Fibroblast of lung (primary cell): ENCODE results near the gene GRID1. TPM values are rescaled to one million over a fixed set of nuclear protein-coding genes. Genes with fewer than 3 reads are reported as not detected.

ENCODE experiments used
- DNase-seq, 2 donors: peaks; one replicate each; pipeline versions ENCODE4 v3.0.0 to v3.0.0-alpha.2; 2010; ENCODE audit warnings: low read depth in 2 of 2
- H2AFZ ChIP-seq: 2 replicates; pipeline ENCODE4 v1.5.1; 2012; ENCODE audit warnings: low read length, control low read depth, inconsistent platforms
- H3K27ac ChIP-seq: 2 replicates; pipeline ENCODE4 v1.5.1; 2011; ENCODE audit warnings: low read length, control low read depth; ENCODE audit not compliant: insufficient read depth
- H3K27me3 ChIP-seq: 2 replicates; pipeline ENCODE4 v1.5.1; 2011; ENCODE audit warnings: mild to moderate bottlenecking, low read length; ENCODE audit not compliant: control insufficient read depth, insufficient read depth
- H3K36me3 ChIP-seq: 2 replicates; pipeline ENCODE4 v1.5.1; 2011; ENCODE audit warnings: low read length; ENCODE audit not compliant: control insufficient read depth, insufficient read depth
- H3K4me1 ChIP-seq: 2 replicates; pipeline ENCODE4 v1.5.1; 2011; ENCODE audit warnings: low read length; ENCODE audit not compliant: control insufficient read depth, insufficient read depth; ENCODE audit errors: extremely low read depth
- H3K4me2 ChIP-seq: 2 replicates; pipeline ENCODE4 v1.5.1; 2011; ENCODE audit warnings: low read length, control low read depth; ENCODE audit not compliant: insufficient read depth; ENCODE audit errors: extremely low read depth
- H3K4me3 ChIP-seq, 4 experiments: fragments of 200-600 bp in 1 of 4; sonication (generic) in 1 of 4; replicated peaks in 1 of 4; 2 replicates each; pipeline ENCODE4 v1.5.1; 2011 to 2016; ENCODE audit warnings: low read length in 4 of 4, low read depth in 3 of 4, mild to moderate bottlenecking in 3 of 4, control low read depth in 2 of 4, inconsistent platforms in 1 of 4, mixed read lengths in 1 of 4; ENCODE audit not compliant: insufficient read depth in 1 of 4; ENCODE audit errors: control extremely low read depth in 1 of 4
- H3K79me2 ChIP-seq: 2 replicates; pipeline ENCODE4 v1.5.1; 2012; ENCODE audit warnings: mild to moderate bottlenecking, low read length, inconsistent platforms; ENCODE audit not compliant: control insufficient read depth, insufficient read depth
- H3K9ac ChIP-seq: 2 replicates; pipeline ENCODE4 v1.5.1; 2011; ENCODE audit warnings: mild to moderate bottlenecking, low read length, control low read depth; ENCODE audit not compliant: insufficient read depth
- H3K9me3 ChIP-seq: 2 replicates; pipeline ENCODE4 v1.5.1; 2012; ENCODE audit warnings: low read depth, low read length; ENCODE audit not compliant: control insufficient read depth, insufficient read depth
- H4K20me1 ChIP-seq: 2 replicates; pipeline ENCODE4 v1.5.1; 2011; ENCODE audit warnings: low read length; ENCODE audit not compliant: control insufficient read depth, insufficient read depth; ENCODE audit errors: extremely low read depth
- EZH2 ChIP-seq: IDR thresholded peaks from 2 replicates; pipeline ENCODE4 v1.5.1; 2012; ENCODE audit warnings: low read length, control low read depth, mild to moderate bottlenecking; ENCODE audit errors: missing control alignments
- polyA plus RNA-seq, 2 donors: library from polyadenylated mRNA; depleted of rRNA in 1 of 2; stranded (reverse) in 1 of 2; unstranded in 1 of 2; fragments of >200 nt; gene quantifications; 2 replicates each; pipeline ENCODE4 v1.2.1, GENCODE V29; 2011 to 2012; ENCODE audit warnings: missing spikeins in 1 of 2
- total RNA-seq: library from RNA; depleted of rRNA; stranded (reverse); fragments of >200 nt; gene quantifications from 2 replicates; pipeline ENCODE4 v1.2.1, GENCODE V29; 2014
- TF ChIP-seq, protein P1 (sequence below), 2 donors: IDR thresholded peaks in 1 of 2; conservative IDR thresholded peaks in 1 of 2; 1 replicate in 1 of 2; 2 replicates in 1 of 2; pipeline ENCODE4 v1.5.1; 2011 to 2012; ENCODE audit warnings: low read length in 2 of 2, control low read depth in 1 of 2, inconsistent platforms in 1 of 2, low read depth in 1 of 2, mild to moderate bottlenecking in 1 of 2

The GRID1 gene
- total and polyA plus RNA-seq, 2 donors (not counting 1 experiment from before 2014, with no cell fraction given) = 0.03 to 0.33 TPM

DNA sequence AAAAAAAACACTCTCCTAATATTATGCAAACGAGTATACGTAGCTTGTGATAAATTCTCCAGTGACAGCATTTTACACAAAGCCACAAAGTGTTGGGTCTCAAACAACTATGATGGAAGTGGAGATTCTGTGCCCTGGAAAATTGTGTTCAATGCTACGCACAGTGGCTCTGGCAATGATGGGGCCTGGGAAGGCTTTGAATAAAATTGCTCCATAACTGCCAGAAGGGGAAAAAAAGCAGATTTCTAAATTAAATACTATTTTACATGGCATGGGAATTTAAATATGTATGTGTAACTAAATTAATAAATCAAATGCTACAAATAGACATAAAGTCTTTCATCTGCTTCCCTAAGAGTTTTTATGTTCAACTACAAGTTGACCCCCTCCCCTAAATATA, 306.7 kb downstream of the GRID1 start:
- Histone ChIP-seq H3K4me3 (no peak overlapping the region), H3K9ac (no peak overlapping the region), H3K27me3 (no peaks in the 10 kb centered on the region), H2AFZ (no peak overlapping the region), H3K79me2 (no peaks in the 10 kb centered on the region), H3K9me3 (no peaks in the 10 kb centered on the region), H3K4me1 (no peaks in the 10 kb centered on the region), H3K27ac (no peak overlapping the region), H3K4me2 (no peak overlapping the region), H4K20me1 (no peaks in the 10 kb centered on the region), H3K36me3 (no peaks in the 10 kb centered on the region)
- DNase-seq = no peak
- no peak for TF ChIP-seq EZH2
- TF ChIP-seq, protein P1, sequence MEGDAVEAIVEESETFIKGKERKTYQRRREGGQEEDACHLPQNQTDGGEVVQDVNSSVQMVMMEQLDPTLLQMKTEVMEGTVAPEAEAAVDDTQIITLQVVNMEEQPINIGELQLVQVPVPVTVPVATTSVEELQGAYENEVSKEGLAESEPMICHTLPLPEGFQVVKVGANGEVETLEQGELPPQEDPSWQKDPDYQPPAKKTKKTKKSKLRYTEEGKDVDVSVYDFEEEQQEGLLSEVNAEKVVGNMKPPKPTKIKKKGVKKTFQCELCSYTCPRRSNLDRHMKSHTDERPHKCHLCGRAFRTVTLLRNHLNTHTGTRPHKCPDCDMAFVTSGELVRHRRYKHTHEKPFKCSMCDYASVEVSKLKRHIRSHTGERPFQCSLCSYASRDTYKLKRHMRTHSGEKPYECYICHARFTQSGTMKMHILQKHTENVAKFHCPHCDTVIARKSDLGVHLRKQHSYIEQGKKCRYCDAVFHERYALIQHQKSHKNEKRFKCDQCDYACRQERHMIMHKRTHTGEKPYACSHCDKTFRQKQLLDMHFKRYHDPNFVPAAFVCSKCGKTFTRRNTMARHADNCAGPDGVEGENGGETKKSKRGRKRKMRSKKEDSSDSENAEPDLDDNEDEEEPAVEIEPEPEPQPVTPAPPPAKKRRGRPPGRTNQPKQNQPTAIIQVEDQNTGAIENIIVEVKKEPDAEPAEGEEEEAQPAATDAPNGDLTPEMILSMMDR (conservative IDR thresholded peaks at IDR 0.05 in 1 of 2, IDR thresholded peaks at IDR 0.05 in 1 of 2; ENCODE audit: low read depth in 1 of 2, low read length in 2 of 2) = no peak

DNA sequence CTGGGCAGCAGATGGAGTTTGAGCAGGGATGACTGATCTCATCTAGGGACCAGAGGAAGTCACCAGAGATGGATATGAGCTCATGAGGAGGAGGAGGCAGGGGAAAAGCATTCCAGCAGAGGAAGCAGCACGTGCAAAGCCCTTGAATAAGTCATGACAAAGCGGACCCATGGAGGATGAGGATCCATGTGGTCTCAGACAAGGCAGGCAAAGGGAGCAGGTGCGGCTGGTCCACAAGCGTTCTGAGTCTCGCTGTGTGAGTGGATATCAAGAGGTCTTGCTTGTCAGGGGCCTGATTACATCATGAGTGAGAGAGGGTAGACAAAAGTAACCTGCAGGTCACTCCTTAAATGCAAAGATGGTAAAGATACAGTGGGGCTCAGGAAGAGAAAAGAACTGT, 307.6 kb downstream of the GRID1 start:
- Histone ChIP-seq H3K27ac (no peak overlapping the region), H3K36me3 (no peaks in the 10 kb centered on the region), H3K9me3 (no peaks in the 10 kb centered on the region), H3K4me2 (no peak overlapping the region), H2AFZ (no peak overlapping the region), H3K4me1 (no peaks in the 10 kb centered on the region), H4K20me1 (no peaks in the 10 kb centered on the region), H3K9ac (no peak overlapping the region), H3K27me3 (no peaks in the 10 kb centered on the region), H3K79me2 (no peaks in the 10 kb centered on the region), H3K4me3 (no peak overlapping the region)
- DNase-seq = no peak
- TF ChIP-seq EZH2 = no peak
- TF ChIP-seq, protein P1 (conservative IDR thresholded peaks at IDR 0.05 in 1 of 2, IDR thresholded peaks at IDR 0.05 in 1 of 2; ENCODE audit: low read depth in 1 of 2, low read length in 2 of 2) = no peak

DNA sequence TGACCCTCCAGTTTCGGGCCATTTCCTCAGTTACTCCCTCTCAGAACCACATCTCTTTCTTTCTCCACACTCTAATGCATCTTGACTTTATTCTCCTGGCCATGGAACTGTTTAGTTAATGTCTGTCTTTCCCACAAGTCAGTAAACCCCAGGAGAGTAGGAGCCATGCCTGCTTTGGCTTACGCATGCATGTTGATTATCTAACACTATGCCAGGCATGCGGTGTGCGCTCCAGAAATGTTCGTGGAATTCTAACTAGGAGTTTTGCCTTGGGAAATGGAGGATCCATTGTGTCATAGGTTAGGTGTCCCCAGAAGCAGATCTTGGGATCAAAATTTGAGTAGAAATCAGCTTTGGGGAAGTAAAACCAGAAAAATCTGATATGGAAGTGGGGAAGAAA, 308.9 kb downstream of the GRID1 start:
- DNase-seq = no peak
- H3K4me1 ChIP-seq = no peaks in the 10 kb centered on the region
- H2AFZ ChIP-seq = no peak overlapping the region
- no peaks in the 10 kb centered on the region for H4K20me1 ChIP-seq
- H3K36me3 ChIP-seq = no peaks in the 10 kb centered on the region
- TF ChIP-seq, protein P1 (conservative IDR thresholded peaks at IDR 0.05 in 1 of 2, IDR thresholded peaks at IDR 0.05 in 1 of 2; ENCODE audit: low read depth in 1 of 2, low read length in 2 of 2) = no peak
- TF ChIP-seq EZH2 = no peak
- no peak overlapping the region for H3K4me3 ChIP-seq
- no peak overlapping the region for H3K27ac ChIP-seq
- no peaks in the 10 kb centered on the region for H3K79me2 ChIP-seq
- H3K9me3 ChIP-seq = no peaks in the 10 kb centered on the region
- no peaks in the 10 kb centered on the region for H3K27me3 ChIP-seq
- H3K9ac ChIP-seq = no peak overlapping the region
- H3K4me2 ChIP-seq = no peak overlapping the region
